GM21619 (cell line): ENCODE data around the gene HMX1.

Experiments
- ATAC-seq: cut with Tn5 transposase; IDR thresholded peaks from one replicate; pipeline ENCODE4 v1.9.1; 2021; ENCODE audit not compliant: unreplicated experiment

HMX1 gene

DNA sequence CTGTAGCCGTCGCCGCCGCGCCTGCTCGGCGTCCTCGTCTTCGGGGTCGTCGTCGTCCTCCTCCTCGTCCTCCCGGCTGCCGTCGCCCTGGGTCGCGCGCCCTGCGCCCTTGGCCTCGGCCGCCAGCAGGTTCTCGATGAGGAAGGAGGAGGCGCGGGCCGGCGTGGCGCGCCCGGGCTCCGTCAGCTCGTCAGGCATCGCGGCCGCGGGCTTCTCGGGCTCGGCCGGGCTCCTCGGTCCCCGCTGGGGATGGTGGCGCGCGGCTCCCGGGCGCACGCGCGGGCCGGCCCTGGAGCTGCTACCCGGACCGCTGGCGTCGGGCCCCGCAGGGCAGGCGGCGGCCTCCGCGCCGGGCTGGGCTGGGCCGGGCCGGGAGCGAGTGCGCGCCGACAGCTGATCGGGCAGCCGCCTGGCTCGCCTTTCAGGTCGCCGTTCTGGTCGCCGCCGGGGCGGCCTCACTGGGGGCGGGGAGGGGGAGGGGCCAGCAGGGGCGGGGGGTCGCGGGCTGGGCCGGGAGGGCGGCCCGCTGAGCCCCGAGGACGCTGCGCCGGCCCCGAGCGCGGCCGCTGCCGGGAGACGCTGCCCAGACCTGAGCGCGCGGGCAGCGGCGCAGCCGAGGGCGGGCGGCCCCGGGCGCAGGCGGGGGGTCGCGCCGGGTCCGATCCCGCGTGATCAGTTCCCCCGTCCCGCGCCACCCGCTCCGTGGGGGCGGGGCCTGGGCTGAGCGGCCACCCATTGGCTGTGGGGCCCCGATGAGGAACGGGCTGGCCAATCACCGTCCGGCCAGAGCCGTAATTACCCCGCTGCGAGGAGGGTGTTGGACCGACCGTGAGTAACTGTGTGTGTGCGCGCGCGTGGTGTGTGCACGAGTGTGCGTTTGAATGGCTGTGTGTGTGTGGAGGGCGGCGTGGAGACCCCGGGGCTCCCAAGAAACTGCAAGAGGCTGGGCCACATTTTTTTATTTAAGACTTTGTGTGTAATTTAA is at the start of gene HMX1:
TSS of gene HMX1 (minus strand) at position 423 of the 985 bp plus-strand sequence. CDS start at position 198, 225 bp downstream.
- ATAC-seq: no peak

DNA sequence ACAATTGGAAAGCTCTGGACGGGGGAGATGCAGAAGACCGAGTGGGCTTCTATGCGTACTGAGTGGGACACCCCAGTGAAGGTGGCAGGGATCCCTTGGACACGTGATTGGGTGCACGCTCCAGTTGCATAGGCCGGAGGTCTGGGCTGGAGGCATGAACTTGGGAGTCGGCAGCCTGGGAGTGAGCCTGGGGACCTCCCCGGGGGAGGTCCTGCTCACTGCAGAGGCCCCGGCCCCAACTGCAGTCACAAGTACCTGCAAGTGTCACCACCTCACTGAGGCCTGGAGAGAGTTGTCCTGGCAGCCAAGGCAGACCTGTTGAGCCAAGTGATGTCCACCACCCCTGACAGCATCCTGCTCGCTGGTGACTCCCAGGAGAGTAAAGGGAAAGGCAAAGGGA is 49.3 kb upstream of the HMX1 start:
- ATAC-seq: no peak

GRCh38 chr4:8920289-8920965 is 48.8 kb upstream of the HMX1 start:
- ATAC-seq: no peak

GRCh38 chr4:8919651-8920288 is 48.1 kb upstream of the HMX1 start:
- no peak for ATAC-seq

DNA sequence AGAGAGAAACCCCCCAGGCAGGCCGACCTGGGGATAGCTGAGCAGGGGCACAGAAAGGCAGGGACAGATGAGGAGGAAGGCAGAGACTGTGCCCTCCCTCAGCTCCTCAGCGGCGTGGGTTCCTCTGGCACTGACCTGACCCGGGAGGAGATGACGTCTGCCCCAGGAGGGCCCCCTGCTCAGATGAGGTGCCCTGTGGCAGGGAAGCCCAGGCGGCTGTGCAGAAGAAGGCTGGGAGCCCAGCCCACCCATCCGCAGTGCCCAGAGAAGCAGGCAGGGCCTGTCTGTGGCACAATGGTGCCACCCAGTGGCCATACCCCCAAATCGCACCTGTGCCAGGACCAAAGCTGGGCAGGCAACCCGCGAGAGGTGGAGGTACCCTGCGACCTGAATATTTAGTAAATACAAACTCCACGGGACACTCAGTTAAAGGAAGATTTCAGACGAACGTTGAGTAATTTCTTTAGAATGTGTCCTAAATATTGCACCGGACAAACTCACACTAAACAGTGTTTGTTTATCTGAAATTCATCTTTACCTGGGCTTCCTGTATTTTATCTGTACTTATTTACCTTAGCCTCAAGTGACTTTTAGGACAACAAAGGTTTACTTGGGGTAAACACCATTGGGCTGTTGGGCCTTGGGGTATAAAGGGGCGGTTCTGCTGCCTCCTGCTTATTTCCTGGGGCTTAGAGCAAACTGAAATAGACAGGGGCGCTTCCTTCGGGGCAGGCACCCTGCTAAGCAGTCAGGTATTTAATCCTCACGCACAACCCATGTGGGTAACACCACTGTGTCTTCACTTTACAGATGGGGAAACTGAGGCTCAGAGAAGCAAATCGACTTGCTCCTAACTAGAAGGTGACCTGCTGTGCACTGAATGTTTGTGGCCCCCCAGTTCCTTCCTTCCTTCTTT is 46.5 kb upstream of the HMX1 start:
- peak; percentile 70 for ATAC-seq

GRCh38 chr4:8917321-8917811 is 45.7 kb upstream of the HMX1 start:
- ATAC-seq: no peak

DNA sequence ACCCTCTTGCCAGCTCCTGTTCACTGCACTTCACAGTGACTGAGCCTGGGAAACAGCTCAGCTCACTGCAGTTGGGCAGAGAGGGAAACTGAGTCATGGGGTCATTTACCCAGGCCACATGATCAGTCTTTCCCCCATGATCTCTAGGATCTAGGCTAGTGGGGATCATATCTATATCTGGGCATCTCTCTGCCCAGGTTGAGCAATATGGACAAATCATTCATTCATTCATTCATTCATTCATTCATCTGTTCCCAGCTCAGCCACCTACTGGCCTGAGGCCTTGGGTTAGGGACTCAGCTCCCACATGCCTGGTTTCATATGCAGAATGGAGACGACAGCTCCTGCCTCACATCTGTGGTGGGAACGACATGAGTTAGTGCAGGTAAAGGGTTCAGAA is 45.3 kb upstream of the HMX1 start:
- no peak for ATAC-seq

- no peak for ATAC-seq
Measured at GRCh38 chr4:8916351-8916885, 44.8 kb upstream of the HMX1 start.

GRCh38 chr4:8915201-8916200 is 43.9 kb upstream of the HMX1 start:
- ATAC-seq: no peak

DNA sequence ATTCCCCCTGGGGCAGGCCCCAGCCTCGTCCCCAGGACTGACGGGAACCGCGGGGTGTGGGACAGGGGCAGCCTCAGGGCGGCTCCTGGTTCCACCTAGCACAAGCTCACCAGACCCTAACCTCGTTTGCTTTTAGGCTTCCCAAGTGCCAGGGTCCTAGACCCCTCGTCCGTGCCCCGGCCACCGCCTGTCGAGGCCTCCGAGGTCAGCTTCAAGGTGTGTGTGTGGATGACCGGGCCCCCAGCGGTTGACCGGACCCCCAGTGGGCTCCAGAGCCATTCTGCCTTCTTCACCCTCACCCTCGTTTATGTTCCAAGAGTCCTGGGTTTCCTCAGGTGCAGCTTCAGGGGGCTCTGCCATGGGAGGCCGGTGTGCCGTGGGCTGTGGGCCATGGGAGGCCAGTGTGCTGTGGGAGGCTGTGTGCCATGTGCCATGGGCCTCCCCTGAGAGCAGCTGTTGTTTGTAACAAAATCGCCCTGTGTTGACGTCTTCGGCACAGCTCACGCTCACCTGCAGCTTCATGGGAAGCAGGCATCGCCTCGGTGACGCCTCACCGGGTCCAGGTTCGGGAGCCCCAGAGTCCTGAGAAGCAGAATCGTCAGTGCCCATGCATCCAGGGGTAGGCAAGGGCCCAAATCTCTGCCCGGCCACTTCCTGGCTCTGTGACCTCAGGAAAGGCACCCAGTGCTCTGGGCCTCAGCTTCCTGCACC is 43.0 kb upstream of the HMX1 start:
- ATAC-seq: no peak

GRCh38 chr4:8913858-8914460 is 42.3 kb upstream of the HMX1 start:
- ATAC-seq: no peak

- no peak for ATAC-seq
Measured at GRCh38 chr4:8913121-8913857, 41.6 kb upstream of the HMX1 start.

DNA sequence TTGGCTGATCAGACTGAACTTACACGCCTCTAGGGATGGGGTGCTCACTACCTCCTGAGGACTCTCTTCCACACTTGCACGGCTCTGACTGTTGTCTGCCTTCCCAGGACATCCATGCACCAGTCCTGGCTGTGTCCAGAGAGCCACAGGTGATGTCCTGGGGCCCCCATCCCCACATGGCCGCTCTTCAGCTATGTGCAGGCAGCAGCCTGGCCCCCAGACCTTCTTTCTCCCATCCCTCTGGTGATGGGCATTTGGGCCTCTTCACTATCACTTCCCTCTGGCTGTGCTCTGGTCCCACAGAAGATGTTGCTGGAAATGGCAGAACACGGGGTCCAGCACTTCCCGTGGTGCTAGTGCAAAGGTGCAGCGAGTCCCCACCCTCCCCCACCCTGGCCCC is 40.9 kb upstream of the HMX1 start:
- ATAC-seq: no peak

DNA sequence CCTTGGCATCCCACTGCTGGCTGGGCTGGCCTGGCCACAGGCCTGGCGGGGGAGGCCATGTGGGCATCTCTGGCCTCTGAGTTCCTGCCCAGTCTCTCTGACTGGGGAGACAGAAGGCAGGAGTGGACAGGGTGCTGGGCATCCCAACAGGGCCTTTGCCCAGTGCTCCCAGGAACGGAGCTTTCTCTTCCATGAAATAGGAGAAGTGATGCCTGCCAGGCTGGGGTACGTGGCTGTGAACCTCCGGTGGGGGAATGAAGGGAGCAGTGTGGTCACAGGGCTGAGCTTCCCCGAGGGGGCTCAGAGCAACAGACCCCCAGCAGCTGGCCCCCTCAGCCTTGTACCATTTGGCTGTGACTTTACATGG is 40.4 kb upstream of the HMX1 start:
- no peak for ATAC-seq

DNA sequence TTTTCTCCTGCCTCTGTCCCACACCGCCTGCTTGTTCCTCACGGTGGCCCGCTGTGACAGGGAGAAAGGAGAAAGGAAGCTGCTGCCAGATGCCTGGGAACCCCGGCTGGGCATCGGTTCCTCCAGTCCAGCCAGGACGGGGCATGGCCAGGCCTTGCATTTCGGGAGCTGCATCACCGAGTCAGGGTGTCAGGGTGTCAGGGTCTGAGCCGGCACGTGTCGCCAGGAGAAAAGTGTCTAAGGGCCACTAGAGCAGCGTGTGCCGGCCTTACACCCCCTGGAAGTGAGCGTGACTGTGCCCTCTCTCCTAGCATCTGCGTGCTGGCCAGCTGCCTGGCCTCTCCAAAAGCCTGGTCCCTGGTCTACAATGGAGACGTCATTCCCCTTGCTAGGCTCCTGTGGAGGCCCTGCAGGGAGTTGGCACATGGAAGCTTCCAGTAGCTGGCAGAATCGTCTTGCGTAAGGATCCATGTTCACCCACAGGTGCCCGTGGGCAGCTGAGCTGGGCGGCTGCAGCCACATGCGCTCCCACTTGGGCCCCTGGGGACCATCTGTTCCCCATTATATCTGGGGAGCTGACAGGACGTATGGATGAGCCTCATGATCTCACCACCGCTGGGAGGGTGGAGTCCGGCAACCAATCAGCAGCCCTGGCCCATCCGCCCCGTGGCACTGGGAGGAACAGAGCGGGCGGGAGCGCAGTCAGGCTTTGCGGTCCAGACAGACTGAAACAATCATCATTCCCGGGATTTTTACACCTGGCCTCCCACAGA is 39.9 kb upstream of the HMX1 start:
- no peak for ATAC-seq

DNA sequence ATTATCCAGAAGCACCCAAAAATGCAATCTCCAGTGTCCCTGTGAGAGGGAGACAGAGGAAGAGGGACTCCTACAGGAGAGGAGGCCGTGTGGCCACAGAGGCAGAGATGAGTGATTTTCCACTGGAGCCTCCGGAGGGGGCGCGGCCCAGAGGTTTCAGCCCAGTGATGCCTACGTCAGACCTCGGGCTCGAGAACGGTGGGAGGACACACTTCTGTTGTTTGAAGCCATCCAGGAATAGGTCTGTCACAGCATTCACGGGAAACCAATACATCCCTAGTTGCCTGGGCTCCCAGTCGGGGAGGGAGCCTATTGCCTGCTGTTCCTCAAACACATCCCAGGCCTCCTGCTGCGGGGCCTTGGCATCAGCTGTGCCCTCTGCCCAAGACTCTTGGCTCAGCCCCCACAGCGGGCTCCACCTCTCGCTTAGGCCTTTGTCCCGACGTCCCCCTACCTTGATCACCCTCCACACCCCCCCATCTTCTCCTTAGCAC is 39.2 kb upstream of the HMX1 start:
- no peak for ATAC-seq
